Upper lobe of left lung (tissue), 4 donors: ENCODE results near the gene OR2D2.

Experiments used
- EP300 ChIP-seq, 4 donors: sonication (generic); formaldehyde crosslinking; IDR thresholded peaks; one replicate each; pipeline ENCODE4 v1.5.1; 2017; ENCODE audit warnings: antibody characterized with exemption in 4 of 4, control low read depth in 2 of 4
- POLR2A ChIP-seq, 4 donors: fragments of 450-650 bp; IDR thresholded peaks; one replicate each; pipeline ENCODE4 v1.5.1; 2016 to 2017; ENCODE audit warnings: antibody characterized with exemption in 4 of 4, mild to moderate bottlenecking in 2 of 4
- TF ChIP-seq, protein P1 (sequence below), 6 experiments: fragments of 450-650 bp in 4 of 6; fragments of 200-600 bp in 2 of 6; sonication (generic) in 2 of 6; IDR thresholded peaks; one replicate each; pipeline ENCODE4 v1.5.1; 2016 to 2019; ENCODE audit warnings: antibody characterized with exemption in 6 of 6

DNA sequence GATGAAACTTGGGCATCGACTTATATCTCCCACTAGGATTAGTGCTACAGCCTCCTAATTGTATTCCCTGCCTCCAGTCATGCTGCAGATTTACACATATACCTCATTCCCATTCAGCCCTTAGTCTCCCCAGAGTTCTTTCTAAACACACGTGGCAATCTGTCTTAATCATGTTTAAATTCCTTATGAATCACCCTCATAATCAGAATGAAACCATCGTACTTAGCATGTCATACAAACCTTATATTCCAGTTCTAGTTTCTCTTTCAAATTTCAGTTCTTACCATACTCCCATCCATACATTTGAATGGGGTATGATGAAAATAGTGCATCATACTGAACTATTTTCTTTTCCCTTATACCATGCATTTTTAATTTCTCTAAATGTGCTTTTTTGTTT lies 35.4 kb downstream of the OR2D2 start:
- TF ChIP-seq, protein P1, sequence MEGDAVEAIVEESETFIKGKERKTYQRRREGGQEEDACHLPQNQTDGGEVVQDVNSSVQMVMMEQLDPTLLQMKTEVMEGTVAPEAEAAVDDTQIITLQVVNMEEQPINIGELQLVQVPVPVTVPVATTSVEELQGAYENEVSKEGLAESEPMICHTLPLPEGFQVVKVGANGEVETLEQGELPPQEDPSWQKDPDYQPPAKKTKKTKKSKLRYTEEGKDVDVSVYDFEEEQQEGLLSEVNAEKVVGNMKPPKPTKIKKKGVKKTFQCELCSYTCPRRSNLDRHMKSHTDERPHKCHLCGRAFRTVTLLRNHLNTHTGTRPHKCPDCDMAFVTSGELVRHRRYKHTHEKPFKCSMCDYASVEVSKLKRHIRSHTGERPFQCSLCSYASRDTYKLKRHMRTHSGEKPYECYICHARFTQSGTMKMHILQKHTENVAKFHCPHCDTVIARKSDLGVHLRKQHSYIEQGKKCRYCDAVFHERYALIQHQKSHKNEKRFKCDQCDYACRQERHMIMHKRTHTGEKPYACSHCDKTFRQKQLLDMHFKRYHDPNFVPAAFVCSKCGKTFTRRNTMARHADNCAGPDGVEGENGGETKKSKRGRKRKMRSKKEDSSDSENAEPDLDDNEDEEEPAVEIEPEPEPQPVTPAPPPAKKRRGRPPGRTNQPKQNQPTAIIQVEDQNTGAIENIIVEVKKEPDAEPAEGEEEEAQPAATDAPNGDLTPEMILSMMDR (IDR thresholded peaks at IDR 0.05): no peak
- TF ChIP-seq POLR2A (IDR thresholded peaks at IDR 0.05) (no peak), EP300 (IDR thresholded peaks at IDR 0.05) (no peak)
